Nephron progenitor cell (in vitro differentiated cells): ENCODE measurements around the gene ZBTB7C.

Experiments
- DNase-seq: peaks from one replicate; pipeline ENCODE4 v3.0.0; 2021
- H3K27ac Mint-ChIP-seq: 2 replicates; pipeline ENCODE4 v1.8.0; 2021; ENCODE audit warnings: mild to moderate bottlenecking, moderate library complexity, mixed read lengths
- H3K27me3 Mint-ChIP-seq: 2 replicates; pipeline ENCODE4 v1.8.0; 2021; ENCODE audit warnings: mild to moderate bottlenecking, low read depth, mixed read lengths; ENCODE audit not compliant: poor library complexity
- H3K36me3 Mint-ChIP-seq: 2 replicates; pipeline ENCODE4 v1.8.0; 2021; ENCODE audit warnings: low read depth, mixed read lengths
- H3K4me1 Mint-ChIP-seq: 2 replicates; pipeline ENCODE4 v1.8.0; 2021; ENCODE audit warnings: mixed read lengths
- H3K4me3 Mint-ChIP-seq: 2 replicates; pipeline ENCODE4 v1.8.0; 2021; ENCODE audit warnings: mild to moderate bottlenecking, moderate library complexity, mixed read lengths
- H3K9me3 Mint-ChIP-seq: 2 replicates; pipeline ENCODE4 v1.8.0; 2021; ENCODE audit warnings: mild to moderate bottlenecking, moderate library complexity, mixed read lengths
- CTCF ChIP-seq: fragments of 200-600 bp; sonication (generic); IDR thresholded peaks from 2 replicates; pipeline ENCODE4 v1.5.0; 2021; ENCODE audit warnings: antibody characterized with exemption

The ZBTB7C gene

GRCh38 chr18:48084041-48084757, 325.0 kb downstream of the ZBTB7C start:
- TF ChIP-seq CTCF, result no peak
- H3K27me3 Mint-ChIP-seq, result peaks cover 6% of the 10 kb centered on the region
- no peak for DNase-seq
- no peak overlapping the region for H3K27ac Mint-ChIP-seq
- H3K4me3 Mint-ChIP-seq, result no peak overlapping the region
- H3K4me1 Mint-ChIP-seq, result peaks cover 58% of the 10 kb centered on the region
- H3K36me3 Mint-ChIP-seq, result no peaks in the 10 kb centered on the region
- H3K9me3 Mint-ChIP-seq, result no peaks in the 10 kb centered on the region

DNA sequence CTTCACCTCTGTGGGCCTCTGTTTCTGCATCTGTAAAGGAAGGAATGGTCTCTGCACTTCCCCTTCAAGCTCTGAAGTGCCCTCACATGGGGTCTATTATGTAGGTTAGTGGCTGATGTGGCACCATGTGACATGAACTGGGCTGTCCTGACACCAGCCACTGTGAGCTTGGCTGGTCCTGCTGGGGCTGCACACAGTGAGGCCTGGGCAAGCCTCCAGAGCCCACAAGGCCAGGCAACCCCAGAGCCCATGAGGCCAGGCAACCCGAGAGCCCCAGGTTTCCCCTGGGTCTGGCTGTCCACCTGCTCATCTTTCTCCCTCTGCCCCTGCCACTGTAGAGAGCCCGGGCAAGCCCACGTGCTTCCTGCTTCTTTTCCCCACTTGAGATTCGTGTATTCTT, 328.6 kb downstream of the ZBTB7C start:
- peaks cover 46% of the 10 kb centered on the region for H3K4me1 Mint-ChIP-seq
- no peak for TF ChIP-seq CTCF
- no peak for DNase-seq
- no peak overlapping the region for H3K4me3 Mint-ChIP-seq
- H3K36me3 Mint-ChIP-seq, result no peaks in the 10 kb centered on the region
- no peak overlapping the region for H3K27ac Mint-ChIP-seq
- H3K27me3 Mint-ChIP-seq, result peaks cover 7% of the 10 kb centered on the region
- no peaks in the 10 kb centered on the region for H3K9me3 Mint-ChIP-seq

DNA sequence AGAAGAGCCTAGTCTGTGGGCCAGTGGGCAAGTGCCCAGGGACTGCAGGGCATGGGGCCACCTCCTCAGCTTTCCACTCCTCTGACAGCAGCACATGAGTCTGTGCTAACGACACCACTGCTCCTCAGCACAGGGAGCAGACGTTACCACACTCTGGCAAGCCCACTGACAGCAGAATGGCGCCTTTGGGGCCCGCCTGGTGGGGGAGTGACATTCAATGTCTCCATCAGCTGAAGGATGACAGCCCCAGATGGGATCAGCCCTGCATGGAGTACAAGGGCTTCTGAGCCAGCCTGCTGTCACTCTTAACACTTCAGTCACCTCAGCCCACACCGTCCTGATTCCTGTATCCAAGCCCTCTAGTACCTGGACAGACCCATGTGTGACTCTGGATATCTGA, 329.3 kb downstream of the ZBTB7C start:
- no peak for DNase-seq
- peaks cover 46% of the 10 kb centered on the region for H3K4me1 Mint-ChIP-seq
- no peak overlapping the region for H3K27ac Mint-ChIP-seq
- H3K4me3 Mint-ChIP-seq, result no peak overlapping the region
- H3K27me3 Mint-ChIP-seq, result peaks cover 7% of the 10 kb centered on the region
- no peaks in the 10 kb centered on the region for H3K36me3 Mint-ChIP-seq
- no peaks in the 10 kb centered on the region for H3K9me3 Mint-ChIP-seq
- no peak for TF ChIP-seq CTCF

DNA sequence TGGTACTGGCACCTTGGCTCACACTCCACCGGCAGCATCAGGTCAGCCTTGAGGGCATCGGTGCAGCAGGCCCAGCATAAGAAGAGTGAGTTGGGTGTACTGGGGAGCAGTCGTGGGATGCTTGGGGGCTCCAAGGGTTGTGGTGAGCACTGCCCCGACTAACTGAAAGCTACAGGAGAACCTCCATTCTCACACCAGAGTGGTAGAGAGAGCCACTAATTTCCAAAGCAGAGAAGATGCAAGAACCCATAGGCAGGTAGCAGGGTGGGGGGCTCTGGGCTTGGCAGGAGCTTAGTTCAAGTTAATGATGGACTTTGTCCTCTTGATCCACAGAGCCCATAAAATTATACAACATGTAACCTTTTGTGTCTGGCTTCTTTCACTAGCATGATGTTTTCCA, 330.7 kb downstream of the ZBTB7C start:
- no peak for DNase-seq
- Mint-ChIP-seq H3K9me3 (no peaks in the 10 kb centered on the region), H3K4me3 (no peak overlapping the region), H3K27me3 (peaks cover 11% of the 10 kb centered on the region), H3K4me1 (peaks cover 46% of the 10 kb centered on the region), H3K27ac (no peak overlapping the region), H3K36me3 (no peaks in the 10 kb centered on the region)
- TF ChIP-seq CTCF, result no peak

DNA sequence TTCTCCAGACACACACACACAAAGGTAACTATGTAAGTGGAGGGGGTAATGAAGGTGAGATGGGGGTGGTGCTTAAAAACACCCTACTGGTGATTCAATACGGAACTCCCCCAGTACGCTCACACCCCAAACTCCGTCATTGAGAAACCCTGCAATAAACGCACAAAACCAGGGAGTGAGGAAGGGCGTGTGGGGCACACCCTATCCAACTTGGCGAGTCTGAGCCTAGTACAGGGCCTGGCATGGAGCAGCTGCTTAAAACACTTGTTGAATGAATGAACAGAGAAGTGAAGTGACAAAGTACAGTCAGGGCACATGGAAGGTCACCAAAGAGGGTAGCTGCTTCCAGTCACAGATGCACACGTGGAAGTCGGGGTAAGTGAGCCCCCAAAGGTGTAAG, 331.9 kb downstream of the ZBTB7C start:
- no peaks in the 10 kb centered on the region for H3K36me3 Mint-ChIP-seq
- no peak overlapping the region for H3K27ac Mint-ChIP-seq
- no peak overlapping the region for H3K4me3 Mint-ChIP-seq
- peaks cover 54% of the 10 kb centered on the region for H3K4me1 Mint-ChIP-seq
- DNase-seq, result no peak
- TF ChIP-seq CTCF, result no peak
- peaks cover 11% of the 10 kb centered on the region for H3K27me3 Mint-ChIP-seq
- no peaks in the 10 kb centered on the region for H3K9me3 Mint-ChIP-seq

DNA sequence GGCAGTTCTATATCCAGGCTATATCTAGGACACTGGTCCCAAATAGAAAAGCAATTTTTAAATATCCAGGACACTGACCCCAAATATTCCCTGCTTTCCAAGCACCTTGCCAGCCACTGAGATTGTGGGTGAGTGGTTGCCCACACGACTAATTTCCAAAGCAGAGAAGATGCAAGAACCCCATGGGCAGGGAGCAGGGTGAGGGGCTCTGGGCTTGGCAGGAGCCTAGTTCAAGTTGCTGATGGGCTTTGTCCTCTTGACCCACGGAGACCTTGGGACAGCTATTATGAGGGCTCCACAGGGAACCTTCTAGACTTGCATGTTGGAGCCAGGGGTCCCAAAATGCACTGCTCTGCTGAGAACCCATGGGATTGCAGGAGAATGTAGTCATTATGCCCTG, 332.7 kb downstream of the ZBTB7C start:
- TF ChIP-seq CTCF, result no peak
- Mint-ChIP-seq H3K27ac (no peak overlapping the region), H3K4me1 (peaks cover 60% of the 10 kb centered on the region), H3K9me3 (no peaks in the 10 kb centered on the region), H3K4me3 (no peak overlapping the region), H3K27me3 (peaks cover 11% of the 10 kb centered on the region), H3K36me3 (no peaks in the 10 kb centered on the region)
- DNase-seq, result no peak
